Mucosa of gallbladder (tissue), 1 donor: Measurements from ENCODE around the gene GPI. TPM values are rescaled to one million over a fixed set of nuclear protein-coding genes. Genes with fewer than 3 reads are reported as not detected.
"Not testable (repeated sequence)": the region's sequence is repeated elsewhere in the genome, so short reads cannot be mapped to it uniquely, and the experiment has no call there.

Experiments
- DNase-seq: peaks from one replicate; pipeline ENCODE4 v3.0.0-alpha.2; 2020; ENCODE audit warnings: low spot score
- total RNA-seq: library from RNA; stranded (reverse); gene quantifications from one replicate; pipeline ENCODE4 v1.2.1, GENCODE V29; 2021
- donor health status: DM: no; HTN: no; CAD: no.

Gene GPI
- total RNA-seq = 406 TPM

- DNase-seq = peak; percentile 57
These were observed at the start of gene GPI for GRCh38 chr19:34364830-34365462. Gene GPI, plus strand, starts transcription at chr19:34365196. Its CDS starts 71 bp downstream, at chr19:34365267.

GRCh38 chr19:34316247-34316646 lies 48.7 kb upstream of the GPI start:
- DNase-seq = no peak

GRCh38 chr19:34316741-34317301 lies 48.2 kb upstream of the GPI start:
- no peak for DNase-seq

GRCh38 chr19:34317311-34317927 lies 47.6 kb upstream of the GPI start:
- no peak for DNase-seq

- no peak for DNase-seq
These were observed 45.8 kb upstream of the GPI start for GRCh38 chr19:34319230-34319585.

GRCh38 chr19:34319785-34320184 lies 45.2 kb upstream of the GPI start:
- DNase-seq = no peak

- DNase-seq = no peak
These were observed 44.7 kb upstream of the GPI start for GRCh38 chr19:34320277-34320676.

- DNase-seq = no peak
These were observed 43.3 kb upstream of the GPI start for GRCh38 chr19:34321735-34322134.

GRCh38 chr19:34323433-34324204 lies 41.4 kb upstream of the GPI start:
- DNase-seq = no peak

GRCh38 chr19:34324320-34324719 lies 40.7 kb upstream of the GPI start:
- DNase-seq = no peak

GRCh38 chr19:34325181-34325580 lies 39.8 kb upstream of the GPI start:
- DNase-seq = no peak

GRCh38 chr19:34325981-34326787 lies 38.8 kb upstream of the GPI start:
- no peak for DNase-seq

GRCh38 chr19:34327851-34328250 lies 37.1 kb upstream of the GPI start:
- no peak for DNase-seq

GRCh38 chr19:34328982-34329381 lies 36.0 kb upstream of the GPI start:
- no peak for DNase-seq

GRCh38 chr19:34330116-34330515 lies 34.9 kb upstream of the GPI start:
- DNase-seq = no peak

- DNase-seq = not testable (repeated sequence)
These were observed 34.4 kb upstream of the GPI start for GRCh38 chr19:34330596-34330995.

GRCh38 chr19:34331596-34331995 lies 33.4 kb upstream of the GPI start:
- DNase-seq = not testable (repeated sequence)

GRCh38 chr19:34332027-34332760 lies 32.8 kb upstream of the GPI start:
- no peak for DNase-seq

GRCh38 chr19:34335914-34336313 lies 29.1 kb upstream of the GPI start:
- DNase-seq = no peak

GRCh38 chr19:34336781-34337271 lies 28.2 kb upstream of the GPI start:
- no peak for DNase-seq

GRCh38 chr19:34337739-34338138 lies 27.3 kb upstream of the GPI start:
- DNase-seq = peak; percentile 80
